DND-41 (cell line): Measurements from ENCODE around the gene CFAP157.

Experiments
- ATAC-seq: fragments of 200-7000 bp; cut with Tn5 transposase; 3 replicates; pipeline ENCODE4 v1.9.1; 2021; ENCODE audit warnings: low read depth; ENCODE audit not compliant: insufficient read depth
- DNase-seq: peaks from one replicate; pipeline ENCODE4 v3.0.0-alpha.2; 2020
- H2AFZ ChIP-seq: 2 replicates; pipeline ENCODE4 v1.6.0; 2012; ENCODE audit warnings: low read depth, low read length
- H3K27ac ChIP-seq: 2 replicates; pipeline ENCODE4 v1.5.1; 2012; ENCODE audit warnings: low read length, inconsistent platforms
- H3K27me3 ChIP-seq: fragments of 200-600 bp; sonication (generic); 2 replicates; pipeline ENCODE4 v1.6.0; 2012; ENCODE audit warnings: low read length, mild to moderate bottlenecking, inconsistent platforms; ENCODE audit not compliant: insufficient read depth, poor library complexity
- H3K36me3 ChIP-seq: 2 replicates; pipeline ENCODE4 v1.5.1; 2012; ENCODE audit warnings: low read length, inconsistent platforms; ENCODE audit not compliant: insufficient read depth
- H3K4me1 ChIP-seq: 2 replicates; pipeline ENCODE4 v1.5.1; 2012; ENCODE audit warnings: mild to moderate bottlenecking, low read length; ENCODE audit not compliant: insufficient read depth
- H3K4me2 ChIP-seq: 2 replicates; pipeline ENCODE4 v1.6.0; 2012; ENCODE audit warnings: mild to moderate bottlenecking, moderate library complexity, low read length, inconsistent platforms; ENCODE audit not compliant: insufficient read depth
- H3K4me3 ChIP-seq, 2 experiments: fragments of 200-600 bp in 1 of 2; shearing (Covaris generic) in 1 of 2; 2 replicates each; pipeline ENCODE4 v1.5.1; 2012 to 2016; ENCODE audit warnings: inconsistent platforms in 2 of 2, low read length in 2 of 2, mild to moderate bottlenecking in 2 of 2, low read depth in 1 of 2, moderate library complexity in 1 of 2
- H3K79me2 ChIP-seq: 2 replicates; pipeline ENCODE4 v1.6.0; 2012; ENCODE audit warnings: low read length, inconsistent platforms; ENCODE audit not compliant: insufficient read depth
- H3K9ac ChIP-seq: 2 replicates; pipeline ENCODE4 v1.6.0; 2012; ENCODE audit warnings: low read depth, mild to moderate bottlenecking, inconsistent platforms, low read length, moderate library complexity
- H3K9me3 ChIP-seq: 2 replicates; pipeline ENCODE4 v1.5.1; 2012; ENCODE audit warnings: low read length, moderate library complexity, mild to moderate bottlenecking, inconsistent platforms; ENCODE audit not compliant: insufficient read depth, severe bottlenecking
- H4K20me1 ChIP-seq: 2 replicates; pipeline ENCODE4 v1.6.0; 2012; ENCODE audit warnings: low read length; ENCODE audit not compliant: insufficient read depth
- CTCF ChIP-seq: IDR thresholded peaks from 2 replicates; pipeline ENCODE4 v1.5.1; 2012; ENCODE audit warnings: borderline replicate concordance, low read length, moderate library complexity, mild to moderate bottlenecking; ENCODE audit not compliant: poor library complexity, severe bottlenecking; ENCODE audit errors: extremely low read depth
- EZH2 ChIP-seq: IDR thresholded peaks from 3 replicates; pipeline ENCODE4 v1.6.1; 2012; ENCODE audit warnings: borderline replicate concordance, low read depth, mild to moderate bottlenecking, moderate library complexity, low read length, inconsistent platforms; ENCODE audit not compliant: severe bottlenecking

The CFAP157 gene

GRCh38 chr9:127667127-127667844 lies 39.5 kb upstream of the CFAP157 start:
- no peak for DNase-seq
- Histone ChIP-seq H4K20me1 (no peaks in the 10 kb centered on the region), H3K79me2 (no peaks in the 10 kb centered on the region), H3K27ac (no peak overlapping the region), H3K27me3 (no peaks in the 10 kb centered on the region), H3K9me3 (no peaks in the 10 kb centered on the region), H3K4me1 (no peaks in the 10 kb centered on the region), H3K4me2 (no peak overlapping the region), H3K9ac (no peak overlapping the region), H2AFZ (no peak overlapping the region), H3K4me3 (no peak overlapping the region), H3K36me3 (peaks cover 3% of the 10 kb centered on the region; the same call in 1 of the 2 replicates)
- ATAC-seq = no peak
- no peak for TF ChIP-seq CTCF
- no peak for TF ChIP-seq EZH2

- Histone ChIP-seq H3K36me3 (peaks cover 3% of the 10 kb centered on the region; the same call in 1 of the 2 replicates), H2AFZ (no peak overlapping the region), H3K9ac (no peak overlapping the region), H4K20me1 (no peaks in the 10 kb centered on the region), H3K79me2 (no peaks in the 10 kb centered on the region), H3K4me3 (no peak overlapping the region), H3K4me1 (no peaks in the 10 kb centered on the region), H3K9me3 (no peaks in the 10 kb centered on the region), H3K27me3 (no peaks in the 10 kb centered on the region), H3K27ac (no peak overlapping the region), H3K4me2 (no peak overlapping the region)
- no peak for TF ChIP-seq CTCF
- DNase-seq (no peak), ATAC-seq (no peak)
These were observed 38.9 kb upstream of the CFAP157 start for GRCh38 chr9:127667906-127668305.

- Histone ChIP-seq H3K4me1 (no peaks in the 10 kb centered on the region), H3K4me3 (no peak overlapping the region), H3K36me3 (0 out of 2 replicates have a peak, but pooled peaks cover under 1% of the 10 kb centered on the region), H3K4me2 (no peak overlapping the region), H3K27me3 (no peaks in the 10 kb centered on the region), H3K9ac (no peak overlapping the region), H3K79me2 (no peaks in the 10 kb centered on the region), H4K20me1 (no peaks in the 10 kb centered on the region), H3K27ac (no peak overlapping the region), H2AFZ (no peak overlapping the region), H3K9me3 (no peaks in the 10 kb centered on the region)
- DNase-seq (no peak), ATAC-seq (no peak)
- no peak for TF ChIP-seq EZH2
- TF ChIP-seq CTCF = no peak
These were observed 33.6 kb upstream of the CFAP157 start for GRCh38 chr9:127673234-127673633.
